K562 (cell line): Measurements from ENCODE around the gene PI4KA. TPM values are rescaled to one million over a fixed set of nuclear protein-coding genes. Genes with fewer than 3 reads are reported as not detected.
A peak's percentile ranks its signal among the peaks of the same experiment; 100 is the strongest.

ENCODE experiments used
- BDP1 ChIP-seq: IDR thresholded peaks from 3 replicates; pipeline ENCODE4 v1.6.1; 2011; ENCODE audit not compliant: insufficient read length, insufficient read depth
- DACH1 ChIP-seq: fragments of 450-650 bp; IDR thresholded peaks from 2 replicates; pipeline ENCODE4 v1.6.1; 2018; ENCODE audit not compliant: partially characterized antibody
- EP300 ChIP-seq: IDR thresholded peaks from 2 replicates; pipeline ENCODE4 v1.6.1; 2012; ENCODE audit warnings: low read length, improper control_type of control experiment
- IFI16 ChIP-seq: fragments of 250-450 bp; sonication (Bioruptor Pico); IDR thresholded peaks from 2 replicates; pipeline ENCODE4 v2.1.2; 2022; ENCODE audit warnings: mild to moderate bottlenecking, inconsistent platforms
- ZFP30 ChIP-seq: fragments of 250-450 bp; sonication (Bioruptor Pico); IDR thresholded peaks from 2 replicates; pipeline ENCODE4 v1.8.0; 2022; ENCODE audit warnings: moderate library complexity, mild to moderate bottlenecking, inconsistent platforms, borderline replicate concordance
- ZNF699 ChIP-seq: fragments of 250-450 bp; sonication (Bioruptor Pico); IDR thresholded peaks from 2 replicates; pipeline ENCODE4 v1.8.0; 2021; ENCODE audit warnings: mild to moderate bottlenecking, moderate library complexity; ENCODE audit not compliant: insufficient replicate concordance
- ZNF764 ChIP-seq: fragments of 250-450 bp; sonication (Bioruptor Pico); IDR thresholded peaks from 2 replicates; pipeline ENCODE4 v1.4.0; 2020; ENCODE audit warnings: low read depth, mild to moderate bottlenecking, moderate library complexity
- polyA plus RNA-seq, 8 experiments: library from polyadenylated mRNA; depleted of rRNA in 4 of 8; stranded (reverse) in 5 of 8; unstranded in 3 of 8; fragments of >200 nt; fragmentation: Nextera tagmentation in 2 of 8; fragmentation: Illumina TruSeq in 1 of 8; extraction: Ambion mirVana in 2 of 8; extraction: Trizol in 1 of 8; gene quantifications; 2 replicates each; pipeline versions ENCODE4 v1.2.1 to v1.2.3, GENCODE V29; 2011 to 2014; ENCODE audit warnings: inconsistent platforms in 1 of 8, missing spikeins in 1 of 8
- total RNA-seq, 7 experiments: library from RNA; depleted of rRNA in 6 of 7; stranded (reverse); fragments of >200 nt in 6 of 7; fragmentation: Illumina TruSeq in 2 of 7; extraction: Trizol in 2 of 7; gene quantifications; 2 replicates each; pipeline versions ENCODE4 v1.2.1 to v1.2.3, GENCODE V29; 2011 to 2021; ENCODE audit warnings: low replicate concordance in 1 of 7
- TF ChIP-seq, protein P1 (sequence below), 3 experiments: fragments of 200-800 bp in 1 of 3; fragments of 250-450 bp in 1 of 3; fragments of 450-650 bp in 1 of 3; sonication (Bioruptor Pico) in 1 of 3; sonication (Bioruptor generic) in 1 of 3; formaldehyde crosslinking in 1 of 3; IDR thresholded peaks; 2 replicates each; pipeline versions ENCODE4 v1.6.1 to v1.8.0; 2016 to 2022; ENCODE audit warnings: mild to moderate bottlenecking in 2 of 3, missing genetic modification characterization in 2 of 3, missing compliant biosample characterization in 1 of 3, moderate library complexity in 1 of 3
- TF ChIP-seq, protein P2 (sequence below): fragments of 250-450 bp; sonication (Bioruptor Pico); IDR thresholded peaks from 2 replicates; pipeline ENCODE4 v1.4.0; 2020; ENCODE audit warnings: mild to moderate bottlenecking, moderate library complexity
- TF ChIP-seq, protein P3 (sequence below), 2 experiments: IDR thresholded peaks; 2 replicates each; pipeline ENCODE4 v1.6.1; 2012; ENCODE audit warnings: improper control_type of control experiment in 2 of 2, low read depth in 2 of 2, low read length in 2 of 2, borderline replicate concordance in 1 of 2
- TF ChIP-seq, protein P4 (sequence below): fragments of 250-450 bp; sonication (Bioruptor Pico); IDR thresholded peaks from 2 replicates; pipeline ENCODE4 v1.4.0; 2020
- TF ChIP-seq, protein P5 (sequence below): fragments of 450-650 bp; IDR thresholded peaks from 2 replicates; pipeline ENCODE4 v1.7.1; 2018; ENCODE audit warnings: mild to moderate bottlenecking, low read depth; ENCODE audit not compliant: partially characterized antibody

The PI4KA gene
- total and polyA plus RNA-seq, 9 of the 15 experiments (the other 6 are each of a cell fraction or from before 2014, with no cell fraction given), result 7.3 to 187 (median 84.7) TPM

DNA sequence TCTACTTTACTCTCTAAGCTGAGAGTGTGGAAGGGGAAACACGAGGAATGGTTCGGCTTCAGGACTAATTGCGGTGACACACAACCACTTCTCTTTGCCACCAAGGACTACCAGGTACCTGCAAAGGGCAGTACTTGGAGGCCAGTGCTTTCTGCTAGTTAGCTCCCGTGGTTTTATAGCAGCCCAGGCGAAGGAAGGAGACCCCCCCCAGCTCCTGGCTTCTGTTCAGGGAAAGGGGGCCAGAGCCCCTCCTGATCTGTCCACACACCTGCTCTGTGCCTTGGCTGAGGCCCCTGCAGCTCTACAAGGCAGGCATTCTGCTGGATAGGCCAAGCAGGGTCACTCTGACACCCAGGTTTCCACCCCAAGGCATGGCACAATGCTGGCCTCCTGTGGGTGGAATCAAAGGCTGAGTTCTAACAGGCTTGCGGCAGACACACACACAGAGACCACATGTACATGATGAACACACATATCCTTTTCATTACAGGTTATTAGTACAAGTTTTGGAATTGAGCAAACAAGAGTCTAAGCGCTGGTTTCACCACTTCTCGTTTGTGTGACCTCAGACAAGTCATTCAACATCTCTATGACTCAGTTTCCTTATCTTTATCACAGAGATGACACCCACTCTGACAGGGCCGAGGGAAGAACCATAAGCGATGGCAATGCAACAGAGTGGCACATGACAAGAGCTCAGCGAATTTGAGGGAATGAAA is 77.2 kb downstream of the PI4KA start (continued):
- TF ChIP-seq, protein P1, sequence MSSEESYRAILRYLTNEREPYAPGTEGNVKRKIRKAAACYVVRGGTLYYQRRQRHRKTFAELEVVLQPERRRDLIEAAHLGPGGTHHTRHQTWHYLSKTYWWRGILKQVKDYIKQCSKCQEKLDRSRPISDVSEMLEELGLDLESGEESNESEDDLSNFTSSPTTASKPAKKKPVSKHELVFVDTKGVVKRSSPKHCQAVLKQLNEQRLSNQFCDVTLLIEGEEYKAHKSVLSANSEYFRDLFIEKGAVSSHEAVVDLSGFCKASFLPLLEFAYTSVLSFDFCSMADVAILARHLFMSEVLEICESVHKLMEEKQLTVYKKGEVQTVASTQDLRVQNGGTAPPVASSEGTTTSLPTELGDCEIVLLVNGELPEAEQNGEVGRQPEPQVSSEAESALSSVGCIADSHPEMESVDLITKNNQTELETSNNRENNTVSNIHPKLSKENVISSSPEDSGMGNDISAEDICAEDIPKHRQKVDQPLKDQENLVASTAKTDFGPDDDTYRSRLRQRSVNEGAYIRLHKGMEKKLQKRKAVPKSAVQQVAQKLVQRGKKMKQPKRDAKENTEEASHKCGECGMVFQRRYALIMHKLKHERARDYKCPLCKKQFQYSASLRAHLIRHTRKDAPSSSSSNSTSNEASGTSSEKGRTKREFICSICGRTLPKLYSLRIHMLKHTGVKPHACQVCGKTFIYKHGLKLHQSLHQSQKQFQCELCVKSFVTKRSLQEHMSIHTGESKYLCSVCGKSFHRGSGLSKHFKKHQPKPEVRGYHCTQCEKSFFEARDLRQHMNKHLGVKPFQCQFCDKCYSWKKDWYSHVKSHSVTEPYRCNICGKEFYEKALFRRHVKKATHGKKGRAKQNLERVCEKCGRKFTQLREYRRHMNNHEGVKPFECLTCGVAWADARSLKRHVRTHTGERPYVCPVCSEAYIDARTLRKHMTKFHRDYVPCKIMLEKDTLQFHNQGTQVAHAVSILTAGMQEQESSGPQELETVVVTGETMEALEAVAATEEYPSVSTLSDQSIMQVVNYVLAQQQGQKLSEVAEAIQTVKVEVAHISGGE (CRISPR knock-in tag; IDR thresholded peaks at IDR 0.05), result 0 out of 6 replicates have a peak, but pooled peaks of 1 of the 3 experiments have one; percentile 36
- TF ChIP-seq DACH1 (no peak), EP300 (peak; percentile 20; the same call in 1 of the 2 replicates), IFI16 (CRISPR knock-in tag) (peak; percentile 58; the same call in 1 of the 2 replicates), ZNF699 (no peak), BDP1 (no peak), ZFP30 (CRISPR knock-in tag) (0 out of 2 replicates have a peak, but pooled peaks have one; percentile 41), ZNF764 (CRISPR knock-in tag) (peak; percentile 55; the same call in 1 of the 2 replicates)
- TF ChIP-seq, protein P2, sequence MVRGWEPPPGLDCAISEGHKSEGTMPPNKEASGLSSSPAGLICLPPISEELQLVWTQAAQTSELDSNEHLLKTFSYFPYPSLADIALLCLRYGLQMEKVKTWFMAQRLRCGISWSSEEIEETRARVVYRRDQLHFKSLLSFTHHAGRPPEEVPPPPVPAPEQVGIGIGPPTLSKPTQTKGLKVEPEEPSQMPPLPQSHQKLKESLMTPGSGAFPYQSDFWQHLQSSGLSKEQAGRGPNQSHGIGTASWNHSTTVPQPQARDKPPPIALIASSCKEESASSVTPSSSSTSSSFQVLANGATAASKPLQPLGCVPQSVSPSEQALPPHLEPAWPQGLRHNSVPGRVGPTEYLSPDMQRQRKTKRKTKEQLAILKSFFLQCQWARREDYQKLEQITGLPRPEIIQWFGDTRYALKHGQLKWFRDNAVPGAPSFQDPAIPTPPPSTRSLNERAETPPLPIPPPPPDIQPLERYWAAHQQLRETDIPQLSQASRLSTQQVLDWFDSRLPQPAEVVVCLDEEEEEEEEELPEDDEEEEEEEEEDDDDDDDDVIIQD (CRISPR knock-in tag), result peak; percentile 75; the same call in 1 of the 2 replicates
- TF ChIP-seq, protein P3, sequence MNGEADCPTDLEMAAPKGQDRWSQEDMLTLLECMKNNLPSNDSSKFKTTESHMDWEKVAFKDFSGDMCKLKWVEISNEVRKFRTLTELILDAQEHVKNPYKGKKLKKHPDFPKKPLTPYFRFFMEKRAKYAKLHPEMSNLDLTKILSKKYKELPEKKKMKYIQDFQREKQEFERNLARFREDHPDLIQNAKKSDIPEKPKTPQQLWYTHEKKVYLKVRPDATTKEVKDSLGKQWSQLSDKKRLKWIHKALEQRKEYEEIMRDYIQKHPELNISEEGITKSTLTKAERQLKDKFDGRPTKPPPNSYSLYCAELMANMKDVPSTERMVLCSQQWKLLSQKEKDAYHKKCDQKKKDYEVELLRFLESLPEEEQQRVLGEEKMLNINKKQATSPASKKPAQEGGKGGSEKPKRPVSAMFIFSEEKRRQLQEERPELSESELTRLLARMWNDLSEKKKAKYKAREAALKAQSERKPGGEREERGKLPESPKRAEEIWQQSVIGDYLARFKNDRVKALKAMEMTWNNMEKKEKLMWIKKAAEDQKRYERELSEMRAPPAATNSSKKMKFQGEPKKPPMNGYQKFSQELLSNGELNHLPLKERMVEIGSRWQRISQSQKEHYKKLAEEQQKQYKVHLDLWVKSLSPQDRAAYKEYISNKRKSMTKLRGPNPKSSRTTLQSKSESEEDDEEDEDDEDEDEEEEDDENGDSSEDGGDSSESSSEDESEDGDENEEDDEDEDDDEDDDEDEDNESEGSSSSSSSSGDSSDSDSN (IDR thresholded peaks at IDR 0.05; ENCODE audit: borderline replicate concordance in 1 of 2, low read depth in 2 of 2, low read length in 2 of 2), result peak in 1 of 2 experiments; percentile 52; a peak in 1 of 4 replicates
- TF ChIP-seq, protein P4, sequence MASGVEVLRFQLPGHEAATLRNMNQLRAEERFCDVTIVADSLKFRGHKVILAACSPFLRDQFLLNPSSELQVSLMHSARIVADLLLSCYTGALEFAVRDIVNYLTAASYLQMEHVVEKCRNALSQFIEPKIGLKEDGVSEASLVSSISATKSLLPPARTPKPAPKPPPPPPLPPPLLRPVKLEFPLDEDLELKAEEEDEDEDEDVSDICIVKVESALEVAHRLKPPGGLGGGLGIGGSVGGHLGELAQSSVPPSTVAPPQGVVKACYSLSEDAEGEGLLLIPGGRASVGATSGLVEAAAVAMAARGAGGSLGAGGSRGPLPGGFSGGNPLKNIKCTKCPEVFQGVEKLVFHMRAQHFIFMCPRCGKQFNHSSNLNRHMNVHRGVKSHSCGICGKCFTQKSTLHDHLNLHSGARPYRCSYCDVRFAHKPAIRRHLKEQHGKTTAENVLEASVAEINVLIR (CRISPR knock-in tag), result no peak
- TF ChIP-seq, protein P5, sequence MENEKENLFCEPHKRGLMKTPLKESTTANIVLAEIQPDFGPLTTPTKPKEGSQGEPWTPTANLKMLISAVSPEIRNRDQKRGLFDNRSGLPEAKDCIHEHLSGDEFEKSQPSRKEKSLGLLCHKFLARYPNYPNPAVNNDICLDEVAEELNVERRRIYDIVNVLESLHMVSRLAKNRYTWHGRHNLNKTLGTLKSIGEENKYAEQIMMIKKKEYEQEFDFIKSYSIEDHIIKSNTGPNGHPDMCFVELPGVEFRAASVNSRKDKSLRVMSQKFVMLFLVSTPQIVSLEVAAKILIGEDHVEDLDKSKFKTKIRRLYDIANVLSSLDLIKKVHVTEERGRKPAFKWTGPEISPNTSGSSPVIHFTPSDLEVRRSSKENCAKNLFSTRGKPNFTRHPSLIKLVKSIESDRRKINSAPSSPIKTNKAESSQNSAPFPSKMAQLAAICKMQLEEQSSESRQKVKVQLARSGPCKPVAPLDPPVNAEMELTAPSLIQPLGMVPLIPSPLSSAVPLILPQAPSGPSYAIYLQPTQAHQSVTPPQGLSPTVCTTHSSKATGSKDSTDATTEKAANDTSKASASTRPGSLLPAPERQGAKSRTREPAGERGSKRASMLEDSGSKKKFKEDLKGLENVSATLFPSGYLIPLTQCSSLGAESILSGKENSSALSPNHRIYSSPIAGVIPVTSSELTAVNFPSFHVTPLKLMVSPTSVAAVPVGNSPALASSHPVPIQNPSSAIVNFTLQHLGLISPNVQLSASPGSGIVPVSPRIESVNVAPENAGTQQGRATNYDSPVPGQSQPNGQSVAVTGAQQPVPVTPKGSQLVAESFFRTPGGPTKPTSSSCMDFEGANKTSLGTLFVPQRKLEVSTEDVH, result no peak
